Transverse colon (tissue), 4 donors: Measurements from ENCODE around the gene ZNF860. TPM values are rescaled to one million over a fixed set of nuclear protein-coding genes. Genes with fewer than 3 reads are reported as not detected.
A peak's percentile ranks its signal among the peaks of the same experiment; 100 is the strongest.

Experiments used
- DNase-seq: peaks from one replicate; pipeline ENCODE4 v3.0.0-alpha.2; 2019
- H3K27ac ChIP-seq, 4 donors: fragments of 200-600 bp; sonication (generic); 2 replicates each; pipeline ENCODE4 v1.5.1; 2016 to 2018; ENCODE audit warnings: inconsistent platforms in 4 of 4
- H3K27me3 ChIP-seq: fragments of 200-600 bp; sonication (generic); 2 replicates; pipeline ENCODE4 v1.5.1; 2017; ENCODE audit warnings: inconsistent platforms
- H3K36me3 ChIP-seq, 4 donors: fragments of 200-600 bp; sonication (generic); 2 replicates each; pipeline ENCODE4 v1.5.1; 2017 to 2019; ENCODE audit warnings: inconsistent platforms in 4 of 4
- H3K4me1 ChIP-seq, 4 donors: fragments of 200-600 bp; sonication (generic); 2 replicates each; pipeline ENCODE4 v1.5.1; 2017 to 2020; ENCODE audit warnings: inconsistent platforms in 4 of 4
- H3K4me3 ChIP-seq, 4 donors: fragments of 200-600 bp; sonication (generic); 1 replicate in 1 of 4; 2 replicates in 3 of 4; pipeline versions ENCODE4 v1.5.1 to v1.6.1; 2017 to 2019; ENCODE audit warnings: inconsistent platforms in 4 of 4
- H3K9me3 ChIP-seq, 2 donors: fragments of 200-600 bp; sonication (generic); 2 replicates each; pipeline ENCODE4 v1.5.1; 2017 to 2019; ENCODE audit warnings: inconsistent platforms in 2 of 2
- EP300 ChIP-seq: sonication (generic); formaldehyde crosslinking; IDR thresholded peaks from one replicate; pipeline ENCODE4 v1.6.1; 2017; ENCODE audit warnings: antibody characterized with exemption, low read depth
- POLR2A ChIP-seq: fragments of 450-650 bp; IDR thresholded peaks from one replicate; pipeline ENCODE4 v1.6.1; 2016; ENCODE audit warnings: antibody characterized with exemption, mild to moderate bottlenecking, moderate library complexity
- POLR2AphosphoS5 ChIP-seq, 3 donors: sonication (generic); formaldehyde crosslinking; IDR thresholded peaks; one replicate each; pipeline ENCODE4 v1.6.1; 2016; ENCODE audit warnings: antibody characterized with exemption in 3 of 3
- WGBS, 2 donors: methylation state at CpG; one replicate each; pipeline ENCODE4 v1.1.5; 2018; ENCODE audit warnings: low coverage in 1 of 2; 5-methylcytosine and 5-hydroxymethylcytosine counted together
- in situ Hi-C, 4 donors: fragments of 200-750 bp; cut with MboI; loops; one replicate each; pipeline versions ENCODE4 v1.15.0 to v1.15.1; 2017; ENCODE audit warnings: low sequenced_read_pairs in 3 of 4, low pct_ligation_motif_present in 1 of 4, low pct_unique_long_range_greater_than_20kb in 1 of 4
- intact Hi-C: fragments of 100-400 bp; cut with DNase I; formaldehyde crosslinking; loops from one replicate; pipeline ENCODE4 v1.15.1; 2023; ENCODE audit warnings: low total_unique reads
- total RNA-seq, 4 donors: library from RNA; depleted of rRNA; stranded (reverse); fragments of >200 nt; gene quantifications; one replicate each; pipeline ENCODE4 v1.1.0, GENCODE V29; 2016
- TF ChIP-seq, protein P1 (sequence below), 5 experiments: fragments of 200-600 bp in 3 of 5; fragments of 450-650 bp in 2 of 5; sonication (generic) in 3 of 5; IDR thresholded peaks; 1 replicate in 2 of 5; 2 replicates in 3 of 5; pipeline ENCODE4 v1.5.1; 2016 to 2017; ENCODE audit warnings: antibody characterized with exemption in 5 of 5, inconsistent platforms in 3 of 5, mild to moderate bottlenecking in 2 of 5, moderate library complexity in 1 of 5

The ZNF860 gene
- total RNA-seq, 4 donors from 2014 or later, result 0.41 to 5.4 (median 1.6) TPM; not detected in 1

- H3K27ac ChIP-seq, result peak overlapping the region; percentile 60 to 77 (median 68)
- no peak overlapping the region for H3K4me3 ChIP-seq
- H3K27me3 ChIP-seq, result no peaks in the 10 kb centered on the region
- WGBS, 2 donors, result 67 to 73% methylated on average over 2 of the region's 2 CpGs
- intact Hi-C loops, result no loop called here
- H3K9me3 ChIP-seq, result no peaks in the 10 kb centered on the region
- in situ Hi-C loops, result no loop called here
- no peak for DNase-seq
- TF ChIP-seq POLR2AphosphoS5 (IDR thresholded peaks at IDR 0.05), result no peak
- TF ChIP-seq POLR2A, result no peak
- TF ChIP-seq, protein P1, sequence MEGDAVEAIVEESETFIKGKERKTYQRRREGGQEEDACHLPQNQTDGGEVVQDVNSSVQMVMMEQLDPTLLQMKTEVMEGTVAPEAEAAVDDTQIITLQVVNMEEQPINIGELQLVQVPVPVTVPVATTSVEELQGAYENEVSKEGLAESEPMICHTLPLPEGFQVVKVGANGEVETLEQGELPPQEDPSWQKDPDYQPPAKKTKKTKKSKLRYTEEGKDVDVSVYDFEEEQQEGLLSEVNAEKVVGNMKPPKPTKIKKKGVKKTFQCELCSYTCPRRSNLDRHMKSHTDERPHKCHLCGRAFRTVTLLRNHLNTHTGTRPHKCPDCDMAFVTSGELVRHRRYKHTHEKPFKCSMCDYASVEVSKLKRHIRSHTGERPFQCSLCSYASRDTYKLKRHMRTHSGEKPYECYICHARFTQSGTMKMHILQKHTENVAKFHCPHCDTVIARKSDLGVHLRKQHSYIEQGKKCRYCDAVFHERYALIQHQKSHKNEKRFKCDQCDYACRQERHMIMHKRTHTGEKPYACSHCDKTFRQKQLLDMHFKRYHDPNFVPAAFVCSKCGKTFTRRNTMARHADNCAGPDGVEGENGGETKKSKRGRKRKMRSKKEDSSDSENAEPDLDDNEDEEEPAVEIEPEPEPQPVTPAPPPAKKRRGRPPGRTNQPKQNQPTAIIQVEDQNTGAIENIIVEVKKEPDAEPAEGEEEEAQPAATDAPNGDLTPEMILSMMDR (IDR thresholded peaks at IDR 0.05), result no peak
- no peak for TF ChIP-seq EP300
- H3K36me3 ChIP-seq, result no peaks in the 10 kb centered on the region
- H3K4me1 ChIP-seq, result peaks cover 0 to 19% (median 4%) of the 10 kb centered on the region in 4 donors
Measured at GRCh38 chr3:31967592-31967991, 14.0 kb upstream of the ZNF860 start.

DNA sequence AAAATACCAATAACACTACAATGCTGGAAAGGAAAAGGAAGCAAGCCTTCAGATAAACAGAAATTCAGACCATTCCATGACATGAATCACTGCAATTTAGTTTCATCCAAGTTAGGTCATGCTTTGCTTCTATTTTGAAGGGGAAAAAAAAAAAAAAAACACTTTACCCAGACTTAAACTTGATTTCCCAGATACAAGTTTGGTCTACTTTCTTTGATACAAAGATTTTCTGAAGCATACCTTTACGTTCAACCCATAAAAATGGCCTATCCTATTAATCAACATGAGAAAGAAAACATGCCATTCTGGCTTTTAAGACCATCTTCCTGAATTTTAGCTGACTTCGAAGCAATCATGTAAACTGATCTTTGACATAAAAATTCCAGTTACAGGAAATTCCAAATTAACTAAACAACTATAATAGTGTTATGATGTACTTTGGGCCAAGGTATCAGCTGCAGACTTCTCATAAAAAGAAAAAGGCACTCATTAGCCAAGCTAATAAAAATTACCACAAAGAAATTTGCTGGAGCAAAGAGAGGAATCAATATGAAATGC, 13.1 kb upstream of the ZNF860 start:
- no peaks in the 10 kb centered on the region for H3K36me3 ChIP-seq
- H3K27me3 ChIP-seq, result no peaks in the 10 kb centered on the region
- WGBS, 2 donors, result 61 to 77% methylated on average over 2 of the region's 2 CpGs
- H3K9me3 ChIP-seq, result no peaks in the 10 kb centered on the region
- intact Hi-C loops, result no loop called here
- no peak overlapping the region for H3K4me3 ChIP-seq
- TF ChIP-seq POLR2A, result no peak
- TF ChIP-seq, protein P1 (IDR thresholded peaks at IDR 0.05), result no peak
- in situ Hi-C loops, result no loop called here
- H3K27ac ChIP-seq, result peak overlapping the region; percentile 60 to 77 (median 68)
- H3K4me1 ChIP-seq, result peaks cover 0 to 26% (median 4%) of the 10 kb centered on the region in 4 donors
- DNase-seq, result no peak

GRCh38 chr3:31968927-31969418, 12.6 kb upstream of the ZNF860 start:
- intact Hi-C loops, result no loop called here
- Histone ChIP-seq H3K27ac (peak overlapping the region; percentile 60 to 77 (median 68)), H3K4me1 (peaks cover 0 to 26% (median 4%) of the 10 kb centered on the region in 4 donors), H3K9me3 (no peaks in the 10 kb centered on the region), H3K4me3 (no peak overlapping the region), H3K27me3 (no peaks in the 10 kb centered on the region), H3K36me3 (no peaks in the 10 kb centered on the region)
- DNase-seq, result no peak
- TF ChIP-seq, protein P1 (IDR thresholded peaks at IDR 0.05), result no peak
- TF ChIP-seq EP300 (no peak), POLR2AphosphoS5 (IDR thresholded peaks at IDR 0.05) (peak in 1 of 3 donors; percentile 11), POLR2A (no peak)
- 71 to 76% methylated on average over 4 to 6 of the region's 6 CpGs for WGBS, 2 donors
- in situ Hi-C loops, result no loop called here

DNA sequence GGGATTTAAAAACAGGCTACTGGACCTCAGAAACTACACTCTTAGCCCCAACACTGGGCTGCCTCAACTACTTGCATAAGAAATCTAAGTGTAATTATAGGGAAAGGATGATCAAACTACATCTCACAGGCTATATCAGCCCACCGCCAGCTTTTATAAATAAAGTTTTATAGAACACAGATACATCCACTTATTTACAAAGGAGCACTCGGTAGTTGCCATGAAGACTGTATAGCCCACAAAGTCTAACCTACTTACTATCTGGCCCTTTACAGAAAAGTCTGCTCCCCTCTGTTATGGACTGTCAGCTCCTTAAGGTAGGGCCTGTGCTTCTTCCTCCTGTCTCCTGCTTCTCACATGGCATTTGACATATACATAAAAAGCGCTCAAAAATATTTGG, 9.9 kb upstream of the ZNF860 start:
- intact Hi-C loops, result no loop called here
- no peak overlapping the region for H3K27ac ChIP-seq
- H3K27me3 ChIP-seq, result no peaks in the 10 kb centered on the region
- H3K4me3 ChIP-seq, result no peak overlapping the region
- WGBS, 2 donors, result 95 to 100% methylated on average over 2 to 3 of the region's 3 CpGs
- H3K36me3 ChIP-seq, result no peaks in the 10 kb centered on the region
- no peak for TF ChIP-seq POLR2AphosphoS5 (IDR thresholded peaks at IDR 0.05)
- no peak for TF ChIP-seq EP300
- TF ChIP-seq POLR2A, result no peak
- TF ChIP-seq, protein P1 (IDR thresholded peaks at IDR 0.05), result no peak
- no peaks in the 10 kb centered on the region for H3K9me3 ChIP-seq
- in situ Hi-C loops, result no loop called here
- H3K4me1 ChIP-seq, result peaks cover 0 to 21% (median 4%) of the 10 kb centered on the region in 4 donors
- DNase-seq, result no peak
